ENCODE data around the gene SLC6A20.
A peak's percentile ranks its signal among the peaks of the same experiment; 100 is the strongest.

Gene SLC6A20

GRCh38 chr3:45724911-45725310 lies 71.4 kb downstream of the SLC6A20 start:
- ChIA-PET CTCF (no interaction called here), POLR2A (no interaction called here)
- H3K4me1 ChIP-seq (ENCODE audit: control insufficient read depth, insufficient read depth, low read length) = no peaks in the 10 kb centered on the region
- TF ChIP-seq ZNF23 (tag by site-specific recombination; IDR thresholded peaks at IDR 0.05; ENCODE audit: borderline replicate concordance) = no peak
- no peak for TF ChIP-seq ZNF24 (tag by site-specific recombination; IDR thresholded peaks at IDR 0.05)
- TF ChIP-seq ZBTB6 (tag by site-specific recombination; IDR thresholded peaks at IDR 0.05) = no peak
- no peak for TF ChIP-seq PRDM4 (tag by site-specific recombination; IDR thresholded peaks at IDR 0.05)
- TF ChIP-seq ZNF366 (tag by site-specific recombination; conservative IDR thresholded peaks at IDR 0.05) = no peak
- no peak for TF ChIP-seq ZNF266 (tag by site-specific recombination; IDR thresholded peaks at IDR 0.05; ENCODE audit: low read depth)
- no peak for TF ChIP-seq ZNF280D (tag by site-specific recombination; IDR thresholded peaks at IDR 0.05)
- TF ChIP-seq ZNF624 (tag by site-specific recombination; IDR thresholded peaks at IDR 0.05) = no peak
- no peak for TF ChIP-seq ZBTB20 (tag by site-specific recombination; IDR thresholded peaks at IDR 0.05)
- TF ChIP-seq BCL11A (tag by site-specific recombination; IDR thresholded peaks at IDR 0.05; ENCODE audit: low read depth) = no peak
- TF ChIP-seq ZNF140 (tag by site-specific recombination; IDR thresholded peaks at IDR 0.05) = no peak
- H3K9me3 ChIP-seq (ENCODE audit: control insufficient read depth, insufficient read depth, low read depth, low read length) = no peaks in the 10 kb centered on the region
- no peak overlapping the region for H3K4me3 ChIP-seq (ENCODE audit: low read depth, low read length)
- peaks cover 11 to 36% of the 10 kb centered on the region in 2 experiments for H3K36me3 ChIP-seq (ENCODE audit: control insufficient read depth in 2 of 2, insufficient read depth in 1 of 2, low read length in 2 of 2)
- H3K27ac ChIP-seq (ENCODE audit: extremely low read depth, low read depth, low read length) = no peak overlapping the region

- no peak overlapping the region for H3K4me3 ChIP-seq (ENCODE audit: low read depth, low read length)
- CTCF ChIA-PET = interaction anchor here (0.7 kb wide), 1 partner anchor 595 kb away, joined by 3 read pairs; no protein-coding TSS in a partner anchor
- peaks cover 9 to 47% of the 10 kb centered on the region in 2 experiments for H3K36me3 ChIP-seq (ENCODE audit: control insufficient read depth in 2 of 2, insufficient read depth in 1 of 2, low read length in 2 of 2)
- no peak overlapping the region for H3K27ac ChIP-seq (ENCODE audit: extremely low read depth, low read depth, low read length)
- H3K4me1 ChIP-seq (ENCODE audit: control insufficient read depth, insufficient read depth, low read length) = no peaks in the 10 kb centered on the region
- TF ChIP-seq ZNF10 (tag by site-specific recombination; IDR thresholded peaks at IDR 0.05) (no peak), ZNF707 (tag by site-specific recombination; IDR thresholded peaks at IDR 0.05) (no peak), SP7 (tag by site-specific recombination; IDR thresholded peaks at IDR 0.05) (peak; percentile 67)
- H3K9me3 ChIP-seq (ENCODE audit: control insufficient read depth, insufficient read depth, low read depth, low read length) = no peaks in the 10 kb centered on the region
- POLR2A ChIA-PET = no interaction called here
Observed at GRCh38 chr3:45719655-45720487, 76.5 kb downstream of the SLC6A20 start.

Measured in HEK293 (cell line).